Measurements from ENCODE around the gene IRF7.

The IRF7 gene

DNA sequence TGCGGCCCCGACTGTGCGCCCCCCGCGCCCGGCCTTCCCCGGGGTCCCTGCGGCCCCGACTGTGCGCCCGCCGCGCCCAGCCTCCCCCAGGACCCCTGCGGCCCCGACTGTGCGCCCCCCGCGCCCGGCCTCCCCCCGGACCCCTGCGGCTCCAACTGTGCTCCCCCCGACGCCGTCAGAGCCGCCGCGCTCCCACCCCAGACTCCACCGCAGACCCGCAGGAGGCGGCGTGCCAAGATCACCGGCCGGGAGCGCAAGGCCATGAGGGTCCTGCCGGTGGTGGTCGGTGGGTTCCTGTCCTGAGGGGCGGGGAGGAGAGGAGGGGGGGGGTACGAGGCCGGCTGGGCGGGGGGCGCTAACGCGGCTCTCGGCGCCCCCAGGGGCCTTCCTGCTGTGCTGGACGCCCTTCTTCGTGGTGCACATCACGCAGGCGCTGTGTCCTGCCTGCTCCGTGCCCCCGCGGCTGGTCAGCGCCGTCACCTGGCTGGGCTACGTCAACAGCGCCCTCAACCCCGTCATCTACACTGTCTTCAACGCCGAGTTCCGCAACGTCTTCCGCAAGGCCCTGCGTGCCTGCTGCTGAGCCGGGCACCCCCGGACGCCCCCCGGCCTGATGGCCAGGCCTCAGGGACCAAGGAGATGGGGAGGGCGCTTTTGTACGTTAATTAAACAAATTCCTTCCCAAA lies 24.4 kb upstream of the IRF7 start:
- DNase-seq, result no peak

- no peak for DNase-seq
Observed at GRCh38 chr11:639332-639955, 23.7 kb upstream of the IRF7 start.

GRCh38 chr11:638631-639331 lies 23.0 kb upstream of the IRF7 start:
- no peak for DNase-seq

- no peak for DNase-seq
Observed at GRCh38 chr11:637593-638521, 22.1 kb upstream of the IRF7 start.

- no peak for DNase-seq
Observed at GRCh38 chr11:637333-637592, 21.5 kb upstream of the IRF7 start.

DNA sequence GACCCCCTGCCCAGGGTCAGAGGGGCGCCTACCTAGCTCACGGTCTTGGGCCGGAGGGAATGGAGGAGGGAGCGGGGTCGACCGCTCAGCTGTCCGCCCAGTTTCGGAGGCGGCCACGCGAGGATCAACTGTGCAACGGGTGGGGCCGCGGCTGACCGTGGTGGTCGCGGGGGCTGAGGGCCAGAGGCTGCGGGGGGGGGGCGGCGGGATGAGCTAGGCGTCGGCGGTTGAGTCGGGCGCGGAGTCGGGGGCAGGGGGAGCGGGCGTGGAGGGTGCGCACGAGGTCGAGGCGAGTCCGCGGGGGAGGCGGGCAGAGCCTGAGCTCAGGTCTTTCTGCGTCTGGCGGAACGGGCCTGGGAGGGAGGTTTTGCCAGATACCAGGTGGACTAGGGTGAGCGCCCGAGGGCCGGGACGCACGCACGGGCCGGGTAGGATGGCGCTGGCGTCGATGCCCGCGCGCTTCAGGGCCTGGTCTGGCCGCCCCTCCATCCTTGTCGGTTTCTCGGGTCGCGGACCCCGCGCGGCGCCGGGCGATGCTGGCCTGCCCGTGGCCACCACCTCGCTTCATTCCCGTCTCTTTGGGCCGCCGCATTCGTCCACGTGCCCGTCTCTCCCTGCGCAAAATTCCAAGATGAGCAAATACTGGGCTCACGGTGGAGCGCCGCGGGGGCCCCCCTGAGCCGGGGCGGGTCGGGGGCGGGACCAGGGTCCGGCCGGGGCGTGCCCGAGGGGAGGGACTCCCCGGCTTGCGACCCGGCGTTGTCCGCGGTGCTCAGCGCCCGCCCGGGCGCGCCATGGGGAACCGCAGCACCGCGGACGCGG lies 21.0 kb upstream of the IRF7 start, which contains the start of gene DRD4:
DRD4 (plus strand) TSS at position 759 of the 822 bp plus-strand sequence; CDS start at position 795, 36 bp downstream.
- no peak for DNase-seq

DNA sequence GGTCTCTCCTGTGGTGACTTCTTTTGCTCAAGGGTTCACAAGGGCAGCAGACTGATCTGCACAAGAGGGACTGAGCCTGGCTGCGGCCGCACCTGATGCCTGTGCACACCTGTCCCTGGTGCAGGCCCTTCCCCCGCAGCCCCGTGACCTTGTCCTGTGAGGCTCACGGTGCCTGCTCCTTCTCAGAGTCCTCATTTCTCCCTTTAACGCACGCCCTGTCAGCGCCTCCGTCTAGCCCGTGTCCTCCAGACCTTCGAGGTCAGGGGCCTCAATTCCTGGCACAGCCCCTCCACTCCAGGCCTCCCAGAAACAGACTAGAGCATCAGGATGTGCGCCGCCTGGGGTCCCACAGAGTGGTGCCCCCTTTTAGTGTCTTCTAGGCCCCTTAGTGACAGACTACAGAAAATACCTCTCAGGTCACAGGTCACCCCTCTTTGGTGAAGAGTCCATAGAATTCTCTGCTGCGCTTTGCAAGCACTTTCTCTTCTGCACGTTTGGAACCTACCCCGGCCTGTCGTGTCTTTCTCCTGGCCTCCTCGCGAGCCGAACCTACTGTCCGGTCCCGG lies 20.3 kb upstream of the IRF7 start:
- no peak for DNase-seq

- DNase-seq, result no peak
Observed at GRCh38 chr11:630871-631270, 15.1 kb upstream of the IRF7 start.

DNA sequence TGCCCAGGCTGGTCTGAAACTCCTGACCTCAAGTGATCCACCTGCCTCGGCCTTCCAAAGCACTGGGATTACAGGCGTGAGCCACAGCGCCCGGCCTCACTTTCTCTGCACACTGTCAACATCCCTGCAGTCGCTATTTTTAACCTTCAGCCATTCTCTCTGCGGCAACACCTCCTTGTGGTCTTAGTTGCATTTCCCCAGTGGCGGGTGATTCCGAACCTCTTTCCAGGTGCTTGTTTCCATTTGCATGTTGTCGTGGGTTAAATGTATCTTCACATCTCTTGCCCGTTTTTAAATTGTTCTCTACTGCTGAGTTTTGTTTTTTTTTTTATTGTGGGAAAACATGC lies 13.5 kb upstream of the IRF7 start:
- no peak for DNase-seq

DNA sequence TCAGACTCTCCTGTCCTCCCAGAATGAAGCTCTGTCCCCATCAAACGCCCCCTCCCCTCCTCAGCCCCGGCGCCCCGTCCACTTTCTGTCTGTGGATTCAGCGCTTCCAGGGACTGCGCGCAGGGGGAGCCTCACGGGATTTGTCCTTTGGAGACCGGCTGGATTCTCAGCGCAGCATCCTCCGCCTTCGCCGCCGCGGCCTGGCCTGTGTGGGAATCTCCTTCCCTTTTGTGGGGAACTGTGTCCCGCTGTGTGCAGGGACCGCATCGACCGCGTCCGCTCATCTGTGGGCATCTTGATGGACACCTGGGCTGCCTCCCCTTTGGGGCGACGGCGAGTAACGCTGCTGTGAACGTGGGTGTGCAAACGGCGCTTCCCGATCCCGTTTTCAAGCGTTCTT lies 12.3 kb upstream of the IRF7 start:
- no peak for DNase-seq

DNA sequence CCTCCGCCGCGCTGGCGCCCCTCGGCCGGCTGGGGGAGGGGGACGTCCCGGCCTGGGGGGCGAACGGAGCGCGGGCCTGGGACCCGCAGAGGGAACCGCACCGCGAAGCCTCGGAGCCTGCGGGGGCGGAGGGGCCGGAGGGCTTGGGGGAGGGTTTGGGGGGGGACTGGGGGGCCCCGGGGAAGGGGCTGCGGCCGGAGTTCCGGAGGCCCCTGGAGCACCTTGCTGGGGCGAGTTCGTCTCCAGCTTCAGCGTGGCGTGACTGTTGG lies 11.5 kb upstream of the IRF7 start:
- DNase-seq, result no peak

- no peak for DNase-seq
Observed at GRCh38 chr11:626475-627307, 10.9 kb upstream of the IRF7 start, which contains the start of gene SCT. SCT (minus strand) TSS chr11:627181; CDS start chr11:627143, 38 bp downstream.

DNA sequence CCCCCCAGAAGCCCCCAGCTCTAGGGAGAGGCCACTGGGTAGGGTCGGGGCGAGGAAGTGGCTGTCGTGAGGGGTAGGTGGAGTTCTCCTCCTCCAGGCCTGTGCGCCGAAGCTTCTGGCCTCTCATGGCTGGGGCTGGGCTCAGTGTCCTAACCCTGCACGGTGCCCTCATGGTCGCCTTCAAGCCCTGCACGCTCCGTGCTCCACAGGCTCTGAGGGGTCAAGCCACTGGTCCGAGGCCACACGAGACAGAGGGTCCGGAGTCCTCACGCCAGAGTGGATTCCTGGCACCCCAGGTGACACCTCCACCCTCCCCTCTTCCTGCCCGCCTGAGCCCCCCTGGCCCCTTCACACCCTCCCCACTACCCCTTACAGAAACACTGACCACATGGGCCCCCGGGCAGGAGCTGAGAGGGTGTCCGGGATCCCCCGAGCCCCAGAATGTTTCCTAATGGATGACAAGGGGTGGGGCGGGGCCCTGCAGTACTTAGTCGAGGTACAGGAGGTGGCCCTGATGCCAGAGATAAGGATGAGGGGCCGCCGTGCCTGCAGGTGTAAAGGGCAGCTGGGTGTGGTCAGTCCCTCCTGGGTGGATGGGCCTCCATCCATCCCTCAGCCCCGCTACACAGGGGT lies 10.0 kb upstream of the IRF7 start:
- no peak for DNase-seq

GRCh38 chr11:624705-625635 lies 9.2 kb upstream of the IRF7 start, which contains the start of gene CDHR5:
CDHR5 (minus strand) TSS chr11:624955; CDS start chr11:624902, 53 bp downstream.
- no peak for DNase-seq

GRCh38 chr11:623999-624704 lies 8.4 kb upstream of the IRF7 start:
- no peak for DNase-seq

GRCh38 chr11:623349-623869 lies 7.7 kb upstream of the IRF7 start:
- DNase-seq, result no peak

GRCh38 chr11:621838-622237 lies 6.1 kb upstream of the IRF7 start:
- no peak for DNase-seq

- no peak for DNase-seq
Observed at GRCh38 chr11:620935-621814, 5.4 kb upstream of the IRF7 start.
